HepG2 (cell line): Measurements from ENCODE around the gene BAG5. TPM values are rescaled to one million over a fixed set of nuclear protein-coding genes. Genes with fewer than 3 reads are reported as not detected.

Source experiments
- KDM2A ChIP-seq: sonication (generic); formaldehyde crosslinking; IDR thresholded peaks from 2 replicates; pipeline ENCODE4 v1.4.0; 2020; ENCODE audit warnings: low read depth, missing genetic modification reagents, borderline replicate concordance
- NCOA1 ChIP-seq: sonication (generic); formaldehyde crosslinking; IDR thresholded peaks from 2 replicates; pipeline ENCODE4 v1.9.0; 2021; ENCODE audit warnings: missing genetic modification reagents
- RBFOX2 ChIP-seq: fragments of 200-400 bp; formaldehyde crosslinking; IDR thresholded peaks from 2 replicates; pipeline ENCODE4 v1.6.1; 2017; ENCODE audit warnings: low read depth, mild to moderate bottlenecking, low read length
- SP140L ChIP-seq: sonication (generic); formaldehyde crosslinking; IDR thresholded peaks from 2 replicates; pipeline ENCODE4 v1.4.0; 2020; ENCODE audit warnings: missing genetic modification reagents, borderline replicate concordance
- TARDBP ChIP-seq: sonication (generic); formaldehyde crosslinking; IDR thresholded peaks from 2 replicates; pipeline ENCODE4 v1.8.0; 2022; ENCODE audit warnings: mild to moderate bottlenecking, missing genetic modification reagents
- THAP11 ChIP-seq: IDR thresholded peaks from 2 replicates; pipeline ENCODE4 v1.6.1; 2016; ENCODE audit warnings: missing biosample characterization, missing genetic modification reagents
- ZBTB20 ChIP-seq: sonication (generic); formaldehyde crosslinking; IDR thresholded peaks from 2 replicates; pipeline ENCODE4 v1.8.1; 2023; ENCODE audit warnings: missing genetic modification reagents, low read depth, mild to moderate bottlenecking, borderline replicate concordance
- ZNF501 ChIP-seq: sonication (generic); formaldehyde crosslinking; IDR thresholded peaks from 2 replicates; pipeline ENCODE4 v1.5.1; 2020; ENCODE audit warnings: mild to moderate bottlenecking, moderate library complexity, missing genetic modification reagents
- ZNF607 ChIP-seq: sonication (generic); formaldehyde crosslinking; IDR thresholded peaks from 2 replicates; pipeline ENCODE4 v1.5.1; 2020; ENCODE audit warnings: missing genetic modification reagents, mild to moderate bottlenecking, borderline replicate concordance
- ZNF747 ChIP-seq: sonication (generic); formaldehyde crosslinking; IDR thresholded peaks from 2 replicates; pipeline ENCODE4 v1.8.1; 2023; ENCODE audit warnings: missing genetic modification reagents, mild to moderate bottlenecking, borderline replicate concordance
- ZNF883 ChIP-seq: sonication (generic); formaldehyde crosslinking; IDR thresholded peaks from 2 replicates; pipeline ENCODE4 v1.5.1; 2020; ENCODE audit warnings: mild to moderate bottlenecking, missing genetic modification reagents; ENCODE audit errors: not compliant biosample characterization
- polyA plus RNA-seq, 8 experiments: library from polyadenylated mRNA; depleted of rRNA in 3 of 8; stranded (reverse) in 7 of 8; unstranded in 1 of 8; fragments of >200 nt; fragmentation: Illumina TruSeq in 4 of 8; extraction: Trizol in 4 of 8; gene quantifications; 2 replicates each; pipeline versions ENCODE4 v1.2.1 to v1.2.3, GENCODE V29; 2011 to 2016; ENCODE audit warnings: low read depth in 4 of 8, missing spikeins in 1 of 8, mixed read lengths in 1 of 8; ENCODE audit not compliant: insufficient read depth in 1 of 8
- total RNA-seq, 5 experiments: library from RNA; depleted of rRNA; stranded (reverse); fragments of >200 nt; fragmentation: Illumina TruSeq; extraction: Trizol; gene quantifications; 2 replicates each; pipeline ENCODE4 v1.2.3, GENCODE V29; 2016; ENCODE audit warnings: low read depth in 1 of 5
- TF ChIP-seq, protein P1 (sequence below): sonication (generic); formaldehyde crosslinking; IDR thresholded peaks from 2 replicates; pipeline ENCODE4 v1.9.0; 2022; ENCODE audit warnings: low read depth, missing genetic modification reagents
- TF ChIP-seq, protein P2 (sequence below): sonication (generic); formaldehyde crosslinking; IDR thresholded peaks from 2 replicates; pipeline ENCODE4 v1.5.1; 2020; ENCODE audit warnings: mild to moderate bottlenecking, missing genetic modification reagents, moderate library complexity
- TF ChIP-seq, protein P3 (sequence below): sonication (generic); formaldehyde crosslinking; IDR thresholded peaks from 2 replicates; pipeline ENCODE4 v1.5.0; 2020; ENCODE audit warnings: missing genetic modification reagents
- TF ChIP-seq, protein P4 (sequence below): sonication (generic); formaldehyde crosslinking; IDR thresholded peaks from 2 replicates; pipeline ENCODE4 v1.9.0; 2021; ENCODE audit warnings: mild to moderate bottlenecking, missing genetic modification reagents

Gene BAG5
- total and polyA plus RNA-seq, 2 of the 13 experiments (the other 11 are each of a cell fraction or from before 2014, with no cell fraction given) = 3.5 to 21.0 TPM

DNA sequence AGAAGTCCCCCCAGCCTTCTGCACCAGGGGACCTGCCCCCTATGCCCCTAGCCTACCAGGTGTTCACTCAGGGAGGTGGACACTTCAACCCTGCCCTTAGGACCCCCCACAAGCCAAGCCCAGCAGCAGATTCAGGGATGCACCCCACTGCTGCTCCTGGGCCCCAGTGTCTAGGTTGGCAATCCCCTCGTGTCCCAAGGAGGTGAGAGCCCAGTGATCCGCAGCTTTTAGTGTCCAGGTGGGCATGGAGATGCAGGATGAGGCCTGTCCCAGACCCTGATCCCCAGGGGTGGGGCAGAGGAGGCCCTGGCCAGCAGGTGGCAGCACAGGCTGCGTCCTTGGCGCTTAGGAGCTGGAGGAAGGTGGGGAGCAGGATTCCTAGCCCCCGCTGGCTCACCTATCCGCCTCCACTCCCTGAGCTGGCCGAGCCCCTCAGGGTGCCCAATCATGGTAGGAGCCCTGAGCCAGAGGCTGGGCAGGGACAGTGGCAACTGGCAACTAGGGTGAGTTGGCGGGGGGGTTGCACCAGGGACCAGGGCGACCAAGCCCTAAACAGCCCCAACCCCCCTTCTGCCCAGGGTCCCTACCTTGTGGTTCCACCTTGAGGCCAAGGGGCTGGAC, 43.9 kb downstream of the BAG5 start (continued):
- TF ChIP-seq, protein P1, sequence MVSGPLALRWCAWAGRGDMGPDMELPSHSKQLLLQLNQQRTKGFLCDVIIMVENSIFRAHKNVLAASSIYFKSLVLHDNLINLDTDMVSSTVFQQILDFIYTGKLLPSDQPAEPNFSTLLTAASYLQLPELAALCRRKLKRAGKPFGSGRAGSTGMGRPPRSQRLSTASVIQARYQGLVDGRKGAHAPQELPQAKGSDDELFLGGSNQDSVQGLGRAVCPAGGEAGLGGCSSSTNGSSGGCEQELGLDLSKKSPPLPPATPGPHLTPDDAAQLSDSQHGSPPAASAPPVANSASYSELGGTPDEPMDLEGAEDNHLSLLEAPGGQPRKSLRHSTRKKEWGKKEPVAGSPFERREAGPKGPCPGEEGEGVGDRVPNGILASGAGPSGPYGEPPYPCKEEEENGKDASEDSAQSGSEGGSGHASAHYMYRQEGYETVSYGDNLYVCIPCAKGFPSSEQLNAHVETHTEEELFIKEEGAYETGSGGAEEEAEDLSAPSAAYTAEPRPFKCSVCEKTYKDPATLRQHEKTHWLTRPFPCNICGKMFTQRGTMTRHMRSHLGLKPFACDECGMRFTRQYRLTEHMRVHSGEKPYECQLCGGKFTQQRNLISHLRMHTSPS (CRISPR knock-in tag) = peak; percentile 64; the same call in 1 of the 2 replicates
- TF ChIP-seq ZNF883 (CRISPR knock-in tag) (peak; percentile 59), TARDBP (CRISPR knock-in tag) (peak; percentile 48; the same call in 1 of the 2 replicates), THAP11 (CRISPR knock-in tag) (no peak), ZBTB20 (CRISPR knock-in tag) (0 out of 2 replicates have a peak, but pooled peaks have one; percentile 36), SP140L (CRISPR knock-in tag) (no peak), ZNF747 (CRISPR knock-in tag) (0 out of 2 replicates have a peak, but pooled peaks have one; percentile 22), NCOA1 (CRISPR knock-in tag) (no peak), KDM2A (peak; percentile 70; the same call in 1 of the 2 replicates), RBFOX2 (0 out of 2 replicates have a peak, but pooled peaks have one; percentile 17), ZNF501 (CRISPR knock-in tag) (peak; percentile 33; the same call in 1 of the 2 replicates), ZNF607 (CRISPR knock-in tag) (no peak)
- TF ChIP-seq, protein P2, sequence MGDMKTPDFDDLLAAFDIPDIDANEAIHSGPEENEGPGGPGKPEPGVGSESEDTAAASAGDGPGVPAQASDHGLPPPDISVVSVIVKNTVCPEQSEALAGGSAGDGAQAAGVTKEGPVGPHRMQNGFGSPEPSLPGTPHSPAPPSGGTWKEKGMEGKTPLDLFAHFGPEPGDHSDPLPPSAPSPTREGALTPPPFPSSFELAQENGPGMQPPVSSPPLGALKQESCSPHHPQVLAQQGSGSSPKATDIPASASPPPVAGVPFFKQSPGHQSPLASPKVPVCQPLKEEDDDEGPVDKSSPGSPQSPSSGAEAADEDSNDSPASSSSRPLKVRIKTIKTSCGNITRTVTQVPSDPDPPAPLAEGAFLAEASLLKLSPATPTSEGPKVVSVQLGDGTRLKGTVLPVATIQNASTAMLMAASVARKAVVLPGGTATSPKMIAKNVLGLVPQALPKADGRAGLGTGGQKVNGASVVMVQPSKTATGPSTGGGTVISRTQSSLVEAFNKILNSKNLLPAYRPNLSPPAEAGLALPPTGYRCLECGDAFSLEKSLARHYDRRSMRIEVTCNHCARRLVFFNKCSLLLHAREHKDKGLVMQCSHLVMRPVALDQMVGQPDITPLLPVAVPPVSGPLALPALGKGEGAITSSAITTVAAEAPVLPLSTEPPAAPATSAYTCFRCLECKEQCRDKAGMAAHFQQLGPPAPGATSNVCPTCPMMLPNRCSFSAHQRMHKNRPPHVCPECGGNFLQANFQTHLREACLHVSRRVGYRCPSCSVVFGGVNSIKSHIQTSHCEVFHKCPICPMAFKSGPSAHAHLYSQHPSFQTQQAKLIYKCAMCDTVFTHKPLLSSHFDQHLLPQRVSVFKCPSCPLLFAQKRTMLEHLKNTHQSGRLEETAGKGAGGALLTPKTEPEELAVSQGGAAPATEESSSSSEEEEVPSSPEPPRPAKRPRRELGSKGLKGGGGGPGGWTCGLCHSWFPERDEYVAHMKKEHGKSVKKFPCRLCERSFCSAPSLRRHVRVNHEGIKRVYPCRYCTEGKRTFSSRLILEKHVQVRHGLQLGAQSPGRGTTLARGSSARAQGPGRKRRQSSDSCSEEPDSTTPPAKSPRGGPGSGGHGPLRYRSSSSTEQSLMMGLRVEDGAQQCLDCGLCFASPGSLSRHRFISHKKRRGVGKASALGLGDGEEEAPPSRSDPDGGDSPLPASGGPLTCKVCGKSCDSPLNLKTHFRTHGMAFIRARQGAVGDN (CRISPR knock-in tag) = peak; percentile 64; the same call in 1 of the 2 replicates
- TF ChIP-seq, protein P3, sequence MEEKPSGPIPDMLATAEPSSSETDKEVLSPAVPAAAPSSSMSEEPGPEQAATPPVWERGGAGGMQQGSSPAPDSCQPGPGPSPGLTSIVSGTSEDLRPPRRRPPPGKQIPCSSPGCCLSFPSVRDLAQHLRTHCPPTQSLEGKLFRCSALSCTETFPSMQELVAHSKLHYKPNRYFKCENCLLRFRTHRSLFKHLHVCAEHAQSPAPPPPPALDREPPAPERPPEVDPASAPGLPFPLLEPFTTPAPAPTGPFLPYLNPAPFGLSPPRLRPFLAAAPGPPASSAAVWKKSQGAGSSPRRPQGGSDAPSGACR = 0 out of 2 replicates have a peak, but pooled peaks have one; percentile 60
- TF ChIP-seq, protein P4, sequence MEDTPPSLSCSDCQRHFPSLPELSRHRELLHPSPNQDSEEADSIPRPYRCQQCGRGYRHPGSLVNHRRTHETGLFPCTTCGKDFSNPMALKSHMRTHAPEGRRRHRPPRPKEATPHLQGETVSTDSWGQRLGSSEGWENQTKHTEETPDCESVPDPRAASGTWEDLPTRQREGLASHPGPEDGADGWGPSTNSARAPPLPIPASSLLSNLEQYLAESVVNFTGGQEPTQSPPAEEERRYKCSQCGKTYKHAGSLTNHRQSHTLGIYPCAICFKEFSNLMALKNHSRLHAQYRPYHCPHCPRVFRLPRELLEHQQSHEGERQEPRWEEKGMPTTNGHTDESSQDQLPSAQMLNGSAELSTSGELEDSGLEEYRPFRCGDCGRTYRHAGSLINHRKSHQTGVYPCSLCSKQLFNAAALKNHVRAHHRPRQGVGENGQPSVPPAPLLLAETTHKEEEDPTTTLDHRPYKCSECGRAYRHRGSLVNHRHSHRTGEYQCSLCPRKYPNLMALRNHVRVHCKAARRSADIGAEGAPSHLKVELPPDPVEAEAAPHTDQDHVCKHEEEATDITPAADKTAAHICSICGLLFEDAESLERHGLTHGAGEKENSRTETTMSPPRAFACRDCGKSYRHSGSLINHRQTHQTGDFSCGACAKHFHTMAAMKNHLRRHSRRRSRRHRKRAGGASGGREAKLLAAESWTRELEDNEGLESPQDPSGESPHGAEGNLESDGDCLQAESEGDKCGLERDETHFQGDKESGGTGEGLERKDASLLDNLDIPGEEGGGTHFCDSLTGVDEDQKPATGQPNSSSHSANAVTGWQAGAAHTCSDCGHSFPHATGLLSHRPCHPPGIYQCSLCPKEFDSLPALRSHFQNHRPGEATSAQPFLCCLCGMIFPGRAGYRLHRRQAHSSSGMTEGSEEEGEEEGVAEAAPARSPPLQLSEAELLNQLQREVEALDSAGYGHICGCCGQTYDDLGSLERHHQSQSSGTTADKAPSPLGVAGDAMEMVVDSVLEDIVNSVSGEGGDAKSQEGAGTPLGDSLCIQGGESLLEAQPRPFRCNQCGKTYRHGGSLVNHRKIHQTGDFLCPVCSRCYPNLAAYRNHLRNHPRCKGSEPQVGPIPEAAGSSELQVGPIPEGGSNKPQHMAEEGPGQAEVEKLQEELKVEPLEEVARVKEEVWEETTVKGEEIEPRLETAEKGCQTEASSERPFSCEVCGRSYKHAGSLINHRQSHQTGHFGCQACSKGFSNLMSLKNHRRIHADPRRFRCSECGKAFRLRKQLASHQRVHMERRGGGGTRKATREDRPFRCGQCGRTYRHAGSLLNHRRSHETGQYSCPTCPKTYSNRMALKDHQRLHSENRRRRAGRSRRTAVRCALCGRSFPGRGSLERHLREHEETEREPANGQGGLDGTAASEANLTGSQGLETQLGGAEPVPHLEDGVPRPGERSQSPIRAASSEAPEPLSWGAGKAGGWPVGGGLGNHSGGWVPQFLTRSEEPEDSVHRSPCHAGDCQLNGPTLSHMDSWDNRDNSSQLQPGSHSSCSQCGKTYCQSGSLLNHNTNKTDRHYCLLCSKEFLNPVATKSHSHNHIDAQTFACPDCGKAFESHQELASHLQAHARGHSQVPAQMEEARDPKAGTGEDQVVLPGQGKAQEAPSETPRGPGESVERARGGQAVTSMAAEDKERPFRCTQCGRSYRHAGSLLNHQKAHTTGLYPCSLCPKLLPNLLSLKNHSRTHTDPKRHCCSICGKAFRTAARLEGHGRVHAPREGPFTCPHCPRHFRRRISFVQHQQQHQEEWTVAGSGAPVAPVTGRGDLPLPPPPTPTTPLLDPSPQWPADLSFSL = no peak
